HEK293T (cell line): Measurements from ENCODE around the gene ZIC1.

Experiments
- ARNT ChIP-seq: fragments of 450-650 bp; IDR thresholded peaks from 2 replicates; pipeline ENCODE4 v1.6.1; 2017; ENCODE audit warnings: mild to moderate bottlenecking
- BHLHE40 ChIP-seq: fragments of 450-650 bp; IDR thresholded peaks from 2 replicates; pipeline ENCODE4 v1.6.1; 2016; ENCODE audit warnings: mild to moderate bottlenecking, moderate library complexity, borderline replicate concordance
- CTBP1 ChIP-seq: fragments of 450-650 bp; IDR thresholded peaks from 2 replicates; pipeline ENCODE4 v1.6.1; 2016; ENCODE audit warnings: borderline replicate concordance
- ELF4 ChIP-seq: fragments of 450-650 bp; IDR thresholded peaks from 2 replicates; pipeline ENCODE4 v1.6.1; 2017; ENCODE audit warnings: antibody characterized with exemption
- FOXA1 ChIP-seq: fragments of 450-650 bp; IDR thresholded peaks from 2 replicates; pipeline ENCODE4 v1.6.1; 2016; ENCODE audit warnings: mild to moderate bottlenecking
- FOXK2 ChIP-seq: fragments of 450-650 bp; IDR thresholded peaks from 2 replicates; pipeline ENCODE4 v1.6.1; 2016; ENCODE audit warnings: mild to moderate bottlenecking
- FOXM1 ChIP-seq: fragments of 450-650 bp; IDR thresholded peaks from 2 replicates; pipeline ENCODE4 v1.6.1; 2017; ENCODE audit warnings: mild to moderate bottlenecking, borderline replicate concordance
- LEF1 ChIP-seq: fragments of 450-650 bp; IDR thresholded peaks from 2 replicates; pipeline ENCODE4 v1.6.1; 2017; ENCODE audit warnings: mild to moderate bottlenecking, borderline replicate concordance
- SP1 ChIP-seq: fragments of 450-650 bp; IDR thresholded peaks from 2 replicates; pipeline ENCODE4 v1.6.1; 2017
- SUZ12 ChIP-seq: fragments of 450-650 bp; IDR thresholded peaks from 2 replicates; pipeline ENCODE4 v1.6.1; 2016; ENCODE audit warnings: mild to moderate bottlenecking
- TARDBP ChIP-seq: fragments of 450-650 bp; IDR thresholded peaks from 2 replicates; pipeline ENCODE4 v1.6.1; 2016
- ZNF384 ChIP-seq: fragments of 450-650 bp; IDR thresholded peaks from 2 replicates; pipeline ENCODE4 v1.6.1; 2016
- TF ChIP-seq, protein P1 (sequence below): fragments of 450-650 bp; IDR thresholded peaks from 2 replicates; pipeline ENCODE4 v1.6.1; 2016

DNA sequence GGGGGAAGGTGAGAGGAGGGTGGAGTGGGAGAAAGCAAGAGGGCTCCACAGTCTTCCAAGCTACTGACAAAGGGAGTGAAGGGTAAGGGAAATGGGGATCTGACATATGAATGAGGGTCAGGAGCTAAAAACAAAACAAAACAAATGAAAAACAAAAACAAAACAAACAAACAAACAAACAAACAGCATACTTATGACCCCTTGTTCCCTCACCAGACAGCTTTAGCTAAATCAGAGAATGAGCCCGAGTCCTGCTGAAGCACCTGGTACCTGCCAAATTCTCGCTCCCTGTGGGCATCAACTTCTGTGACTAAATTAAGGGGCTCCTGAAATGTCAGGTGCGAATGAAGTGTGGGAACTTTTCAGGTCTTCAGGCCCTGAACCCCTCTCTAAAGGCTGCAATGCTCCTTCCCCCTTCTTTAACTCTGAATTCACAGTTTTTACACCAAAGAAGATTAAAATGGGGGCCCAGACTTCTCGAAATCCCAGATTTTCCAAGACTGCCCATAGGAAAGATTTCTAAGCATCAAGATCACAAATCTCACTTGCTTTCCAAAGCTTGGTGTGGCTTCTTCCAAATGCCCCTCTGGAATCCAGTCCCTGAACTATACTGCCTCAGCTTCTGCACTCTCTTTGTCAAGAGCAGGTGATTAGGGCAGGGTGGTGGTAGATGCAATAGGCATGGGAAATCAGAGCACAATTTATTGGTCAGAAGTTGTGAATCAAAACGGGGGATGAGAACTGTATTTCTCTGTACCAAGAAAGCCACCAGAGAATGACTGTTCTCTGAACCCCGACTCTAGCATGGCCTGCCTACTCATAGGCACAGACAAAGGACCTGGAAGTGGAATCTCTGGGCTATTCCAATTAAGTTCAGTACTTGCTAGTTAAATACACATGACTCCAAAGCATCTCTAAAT lies 43.7 kb upstream of the ZIC1 start:
- TF ChIP-seq SP1 (no peak), FOXK2 (no peak), FOXM1 (no peak), FOXA1 (no peak), BHLHE40 (no peak), TARDBP (no peak), CTBP1 (no peak), ELF4 (no peak), ARNT (no peak), ZNF384 (no peak), SUZ12 (no peak), LEF1 (no peak)
- TF ChIP-seq, protein P1, sequence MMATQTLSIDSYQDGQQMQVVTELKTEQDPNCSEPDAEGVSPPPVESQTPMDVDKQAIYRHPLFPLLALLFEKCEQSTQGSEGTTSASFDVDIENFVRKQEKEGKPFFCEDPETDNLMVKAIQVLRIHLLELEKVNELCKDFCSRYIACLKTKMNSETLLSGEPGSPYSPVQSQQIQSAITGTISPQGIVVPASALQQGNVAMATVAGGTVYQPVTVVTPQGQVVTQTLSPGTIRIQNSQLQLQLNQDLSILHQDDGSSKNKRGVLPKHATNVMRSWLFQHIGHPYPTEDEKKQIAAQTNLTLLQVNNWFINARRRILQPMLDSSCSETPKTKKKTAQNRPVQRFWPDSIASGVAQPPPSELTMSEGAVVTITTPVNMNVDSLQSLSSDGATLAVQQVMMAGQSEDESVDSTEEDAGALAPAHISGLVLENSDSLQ = no peak
